Measurements from ENCODE around the gene UBXN4.

GRCh38 chr2:135792401-135793150 lies 50.9 kb downstream of the UBXN4 start:
- TF ChIP-seq EZH2 (optimal IDR thresholded peaks at IDR 0.05; ENCODE audit: low read depth, low read length) (no peak), CTCF (IDR thresholded peaks at IDR 0.05; ENCODE audit: low read length) (no peak)

Data from MM.1S (cell line).